ENCODE results near the gene ARHGAP19.

The ARHGAP19 gene

DNA sequence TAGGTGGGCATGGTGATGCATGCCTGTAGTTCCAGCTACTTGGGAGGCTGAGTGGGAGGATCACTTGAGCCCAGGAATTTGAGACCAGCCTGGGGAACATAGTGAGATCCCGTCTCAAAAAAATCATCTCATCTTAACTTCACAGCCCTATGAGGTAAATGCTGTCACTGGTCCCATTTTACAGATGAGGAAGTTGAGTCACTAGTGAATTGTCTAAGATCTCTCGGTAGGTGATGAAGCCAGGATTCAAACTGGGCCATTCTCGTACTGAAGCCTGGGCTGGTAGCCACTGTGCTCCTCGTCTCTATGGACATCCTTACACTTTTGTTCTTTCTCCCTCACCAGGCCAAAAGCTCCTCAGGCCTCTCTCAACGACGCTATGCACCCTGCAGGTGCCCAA is 113.1 kb downstream of the ARHGAP19 start:
- no peak for DNase-seq
- Mint-ChIP-seq H3K27me3 (no peaks in the 10 kb centered on the region), H3K4me3 (no peak overlapping the region), H3K4me1 (peaks cover under 1% of the 10 kb centered on the region), H3K27ac (no peak overlapping the region), H3K9me3 (no peaks in the 10 kb centered on the region), H3K36me3 (no peaks in the 10 kb centered on the region)
- CTCF ChIA-PET: interaction anchor here (2.9 kb wide), 1 partner anchor 31 kb away, joined by 9 read pairs; no protein-coding TSS in a partner anchor

DNA sequence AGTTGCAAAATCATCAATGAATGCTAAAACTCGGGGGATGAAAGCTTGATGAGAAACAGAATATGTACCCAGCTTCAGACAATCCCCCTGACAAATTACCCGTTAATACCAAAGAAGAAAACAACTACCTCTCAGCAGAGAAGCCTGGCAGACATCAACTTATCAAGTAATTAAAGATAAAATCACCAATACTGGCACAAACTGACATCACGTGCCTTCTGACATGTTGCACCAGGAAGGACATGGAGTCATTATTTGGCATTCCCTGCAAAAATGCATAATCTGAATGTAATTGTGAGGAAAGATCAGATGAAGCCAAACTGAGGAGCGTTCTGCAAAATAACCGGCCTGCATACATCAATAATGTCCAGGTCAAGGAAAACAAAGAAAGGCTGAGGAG is 114.4 kb downstream of the ARHGAP19 start:
- Mint-ChIP-seq H3K4me3 (no peak overlapping the region), H3K9me3 (no peaks in the 10 kb centered on the region), H3K27ac (no peak overlapping the region), H3K27me3 (peaks cover 5% of the 10 kb centered on the region), H3K36me3 (no peaks in the 10 kb centered on the region), H3K4me1 (no peaks in the 10 kb centered on the region)
- CTCF ChIA-PET: interaction anchor here (1.5 kb wide), 1 partner anchor 97 kb away, joined by 4 read pairs; no protein-coding TSS in a partner anchor
- DNase-seq: no peak

DNA sequence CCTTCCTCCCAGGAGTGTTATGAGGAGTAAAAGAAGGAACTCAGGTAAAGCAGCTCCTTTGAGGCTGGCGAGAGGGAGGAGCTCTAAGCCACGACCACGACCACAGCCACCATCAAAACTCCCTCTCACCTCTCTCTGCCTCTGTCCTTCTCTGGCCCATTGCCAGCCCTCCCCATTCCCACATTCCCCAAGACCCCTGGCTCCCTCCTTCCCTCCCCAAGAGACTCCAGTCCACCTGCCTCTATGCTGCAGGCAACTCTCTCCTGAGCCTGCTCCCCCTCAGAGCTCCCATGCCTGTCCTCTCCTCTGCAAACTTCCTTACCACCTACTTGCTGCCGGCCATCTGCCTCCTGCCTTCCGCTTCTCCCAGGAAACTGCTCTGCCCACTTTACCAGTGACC is 116.2 kb downstream of the ARHGAP19 start:
- H3K36me3 Mint-ChIP-seq: no peaks in the 10 kb centered on the region
- H3K27me3 Mint-ChIP-seq: peaks cover 21% of the 10 kb centered on the region
- H3K4me3 Mint-ChIP-seq: no peak overlapping the region
- H3K9me3 Mint-ChIP-seq: no peaks in the 10 kb centered on the region
- no peak overlapping the region for H3K27ac Mint-ChIP-seq
- CTCF ChIA-PET: interaction anchor here (1.3 kb wide), 1 partner anchor 27 kb away, joined by 3 read pairs; no protein-coding TSS in a partner anchor
- no peaks in the 10 kb centered on the region for H3K4me1 Mint-ChIP-seq
- no peak for DNase-seq

DNA sequence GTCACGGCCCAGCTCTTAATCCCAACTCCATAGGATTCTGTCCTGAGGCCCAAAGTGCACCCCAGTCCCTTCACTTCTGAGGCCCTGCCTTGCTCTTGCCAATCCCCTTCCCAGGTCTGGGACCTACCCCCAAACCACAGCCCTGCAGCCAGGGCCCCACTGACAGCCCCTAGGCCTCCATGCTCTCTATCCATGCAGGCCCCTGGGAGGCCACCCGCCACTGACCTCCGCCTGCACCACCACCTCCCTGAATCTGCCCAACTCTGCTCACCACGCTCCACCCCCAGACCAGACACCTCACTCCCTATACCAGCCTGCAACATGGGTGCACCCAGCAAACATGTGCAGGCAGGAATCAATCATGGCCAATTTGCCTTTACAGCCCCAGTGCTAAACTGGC is 116.9 kb downstream of the ARHGAP19 start:
- Mint-ChIP-seq H3K4me3 (no peak overlapping the region), H3K27me3 (peaks cover 28% of the 10 kb centered on the region), H3K4me1 (no peaks in the 10 kb centered on the region), H3K9me3 (no peaks in the 10 kb centered on the region), H3K27ac (no peak overlapping the region), H3K36me3 (no peaks in the 10 kb centered on the region)
- DNase-seq: no peak
- CTCF ChIA-PET: no interaction called here

DNA sequence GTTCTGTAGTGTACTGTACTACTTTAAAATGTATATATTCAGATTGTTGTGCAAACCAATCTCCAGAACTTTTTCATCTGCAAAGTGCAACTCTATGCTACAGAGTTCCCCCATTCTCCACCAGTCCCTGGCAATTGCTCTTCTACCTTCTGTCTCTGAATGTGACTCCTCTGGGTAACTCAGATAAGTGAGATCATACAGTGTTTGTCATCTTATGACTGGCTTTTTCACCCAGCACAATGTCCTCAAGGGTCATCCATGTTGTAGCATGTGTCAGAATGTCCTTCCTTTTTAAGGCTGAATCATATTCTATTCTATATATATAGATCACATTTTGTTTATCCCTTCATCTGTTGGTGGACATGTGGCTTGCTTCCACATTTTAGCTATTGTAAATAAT is 117.5 kb downstream of the ARHGAP19 start:
- H3K27ac Mint-ChIP-seq: no peak overlapping the region
- H3K9me3 Mint-ChIP-seq: no peaks in the 10 kb centered on the region
- H3K27me3 Mint-ChIP-seq: peaks cover 34% of the 10 kb centered on the region
- DNase-seq: no peak
- no peaks in the 10 kb centered on the region for H3K36me3 Mint-ChIP-seq
- CTCF ChIA-PET: interaction anchor here (0.5 to 1.2 kb wide), 2 partner anchors 36 to 93 kb away, joined by 3 read pairs; no protein-coding TSS in a partner anchor
- no peaks in the 10 kb centered on the region for H3K4me1 Mint-ChIP-seq
- H3K4me3 Mint-ChIP-seq: no peak overlapping the region

DNA sequence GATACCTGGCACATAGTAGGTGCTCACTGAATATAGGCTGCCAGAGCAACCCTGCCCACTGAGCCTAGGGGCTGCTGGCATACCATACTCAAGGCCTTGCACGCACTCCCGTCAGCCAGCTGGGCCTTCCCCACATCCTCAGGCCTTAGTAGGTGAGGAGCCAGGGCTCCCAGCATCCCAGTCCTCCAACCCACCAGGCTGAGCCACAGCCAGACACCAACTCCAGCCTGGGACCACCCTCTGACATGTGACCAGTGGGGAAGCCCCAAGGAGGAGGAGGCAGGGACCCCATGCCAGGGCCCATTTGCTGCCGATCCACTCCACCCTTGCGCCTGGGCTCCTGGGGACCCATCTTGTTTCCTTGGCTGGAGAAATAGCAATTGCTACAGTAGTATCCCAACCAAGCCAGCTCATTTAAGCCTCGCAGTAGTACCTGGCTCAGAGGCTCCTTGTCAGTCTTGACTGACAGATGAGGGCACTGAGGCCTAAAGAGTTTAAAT is 118.1 kb downstream of the ARHGAP19 start:
- no peak for DNase-seq
- H3K27ac Mint-ChIP-seq: no peak overlapping the region
- CTCF ChIA-PET: interaction anchor here (0.5 to 1.2 kb wide), 2 partner anchors 37 to 92 kb away, joined by 3 read pairs; no protein-coding TSS in a partner anchor
- H3K27me3 Mint-ChIP-seq: peaks cover 40% of the 10 kb centered on the region
- no peaks in the 10 kb centered on the region for H3K36me3 Mint-ChIP-seq
- no peak overlapping the region for H3K4me3 Mint-ChIP-seq
- H3K9me3 Mint-ChIP-seq: no peaks in the 10 kb centered on the region
- no peaks in the 10 kb centered on the region for H3K4me1 Mint-ChIP-seq

DNA sequence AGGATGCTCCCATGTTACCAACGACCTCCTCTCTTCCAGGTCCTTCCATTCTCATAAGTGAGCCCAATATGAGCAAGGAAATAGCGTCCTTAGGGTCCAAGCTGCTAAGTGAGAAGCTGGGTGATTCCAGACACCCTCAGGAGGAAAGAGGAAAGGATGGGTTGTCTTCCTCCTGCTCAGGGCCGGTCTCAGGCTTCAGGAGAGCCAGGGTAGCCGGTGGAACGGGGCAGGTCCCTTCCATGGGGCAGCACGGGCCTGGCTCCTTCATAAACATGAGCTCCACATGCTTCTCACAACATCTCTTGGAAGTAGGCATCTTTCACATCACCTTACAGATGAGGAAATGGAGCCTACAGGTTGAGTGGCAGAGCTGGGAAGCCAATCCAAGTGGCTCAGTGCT is 119.4 kb downstream of the ARHGAP19 start:
- Mint-ChIP-seq H3K27me3 (peaks cover 46% of the 10 kb centered on the region), H3K9me3 (no peaks in the 10 kb centered on the region), H3K4me1 (no peaks in the 10 kb centered on the region), H3K27ac (no peak overlapping the region), H3K36me3 (no peaks in the 10 kb centered on the region), H3K4me3 (no peak overlapping the region)
- CTCF ChIA-PET: interaction anchor here (0.8 to 1.4 kb wide), 2 partner anchors 24 to 210 kb away, joined by 3 to 4 read pairs; no protein-coding TSS in a partner anchor
- DNase-seq: no peak
